GM19468 (cell line): Measurements from ENCODE around the gene PNKD.

Experiments
- ATAC-seq: cut with Tn5 transposase; IDR thresholded peaks from one replicate; pipeline ENCODE4 v1.9.1; 2021; ENCODE audit warnings: mild to moderate bottlenecking, moderate library complexity, moderate number of reproducible peaks; ENCODE audit not compliant: unreplicated experiment; ENCODE audit errors: extremely low read depth

Gene PNKD

GRCh38 chr2:218392459-218392858 lies 122.1 kb downstream of the PNKD start:
- ATAC-seq = no peak

DNA sequence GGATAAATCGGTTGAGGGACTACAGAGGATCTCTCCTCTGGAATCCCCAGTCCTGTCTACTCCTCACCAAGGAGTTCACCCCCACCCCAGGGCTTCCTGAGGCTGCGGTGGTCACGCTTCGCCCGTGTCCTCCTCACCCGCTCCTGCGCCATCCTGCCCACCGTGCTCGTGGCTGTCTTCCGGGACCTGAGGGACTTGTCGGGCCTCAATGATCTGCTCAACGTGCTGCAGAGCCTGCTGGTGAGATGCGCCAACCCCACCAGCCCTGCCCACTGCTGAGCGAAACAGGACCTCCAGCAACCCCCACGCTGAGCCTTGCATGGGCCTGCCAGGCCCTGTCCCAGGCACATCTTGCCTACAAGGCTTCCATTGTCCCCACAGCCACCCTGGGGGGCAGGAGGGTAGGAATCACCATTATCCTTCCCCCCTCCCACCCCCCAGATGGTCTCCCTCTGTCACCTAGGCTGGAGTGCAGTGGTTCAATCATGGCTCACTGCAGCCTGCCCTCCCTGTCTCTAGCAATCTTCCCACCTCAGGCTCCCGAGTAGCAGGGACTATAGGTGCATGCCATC lies 122.7 kb downstream of the PNKD start:
- ATAC-seq = no peak

- ATAC-seq = no peak
These were observed 123.5 kb downstream of the PNKD start for GRCh38 chr2:218393750-218394290.

- ATAC-seq = no peak
These were observed 124.2 kb downstream of the PNKD start for GRCh38 chr2:218394298-218395089.

DNA sequence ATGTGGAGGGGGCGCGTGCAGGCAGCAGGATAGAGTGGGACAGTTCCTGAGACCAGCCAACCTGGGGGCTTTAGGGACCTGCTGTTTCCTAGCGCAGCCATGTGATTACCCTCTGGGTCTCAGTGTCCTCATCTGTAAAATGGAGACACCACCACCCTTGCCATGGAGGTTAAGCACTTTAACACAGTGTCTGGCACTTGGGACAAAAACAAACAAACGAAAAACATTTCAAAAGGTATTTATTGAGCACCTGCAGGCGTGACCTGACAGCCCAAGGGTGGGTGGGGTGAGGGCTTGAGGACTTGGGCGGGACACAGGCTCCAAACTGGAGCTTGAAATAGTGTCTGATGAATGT lies 124.7 kb downstream of the PNKD start:
- no peak for ATAC-seq

DNA sequence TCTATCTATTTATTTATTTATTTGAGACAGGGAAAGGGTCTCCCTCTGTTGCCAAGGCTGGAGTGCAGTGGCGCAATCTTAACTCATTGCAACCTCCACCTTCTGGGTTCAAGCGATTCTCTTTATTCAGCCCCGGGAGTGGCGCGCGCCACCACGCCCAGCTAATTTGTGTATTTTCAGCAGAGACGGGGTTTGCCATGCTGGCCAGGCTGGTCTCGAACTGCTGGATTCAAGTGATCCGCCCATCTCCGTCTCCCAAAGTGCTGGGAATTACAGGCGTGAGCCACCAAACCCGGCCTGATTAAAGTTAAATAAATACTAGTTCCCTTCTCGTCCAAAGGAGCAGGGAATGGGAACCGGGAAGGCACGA lies 125.1 kb downstream of the PNKD start:
- ATAC-seq = no peak

GRCh38 chr2:218395826-218396687 lies 125.7 kb downstream of the PNKD start:
- peak; percentile 25 for ATAC-seq
